PC-3 (cell line): ENCODE data around the gene DDX39A. TPM values are rescaled to one million over a fixed set of nuclear protein-coding genes. Genes with fewer than 3 reads are reported as not detected.

Experiments
- ATAC-seq: fragments of 200-7000 bp; cut with Tn5 transposase; 2 replicates; pipeline ENCODE4 v1.9.1; 2020; ENCODE audit warnings: mild to moderate bottlenecking, moderate library complexity
- BruUV-seq: library from RNA; stranded (reverse); fragments of 400-500 nt; replicated peaks from 2 replicates; lab custom pipeline; 2021; lab: Mats Ljungman, UMichigan
- CTCF ChIA-PET: fragments of 300-600 bp; sonication (Branson Sonifier 250); formaldehyde crosslinking; loops from one replicate; lab custom pipeline; 2022; ENCODE audit warnings: antibody characterized with exemption; lab: Charles Lee
- POLR2A ChIA-PET: fragments of 300-600 bp; sonication (Branson Sonifier 250); formaldehyde crosslinking; loops from one replicate; lab custom pipeline; 2022; ENCODE audit warnings: antibody characterized with exemption; ENCODE audit not compliant: unreplicated experiment; lab: Charles Lee
- DNase-seq: peaks from one replicate; pipeline ENCODE4 v3.0.0-alpha.2; 2015
- H2AFZ ChIP-seq: fragments of 300-600 bp; sonication (generic); 2 replicates; pipeline ENCODE4 v1.6.0; 2016; ENCODE audit warnings: antibody characterized with exemption, low read length
- H3F3A ChIP-seq: fragments of 300-600 bp; sonication (generic); one replicate; pipeline ENCODE4 v1.6.0; 2017; ENCODE audit warnings: antibody characterized with exemption, low read length, control low read depth, mild to moderate bottlenecking; ENCODE audit not compliant: unreplicated experiment
- H3K27ac ChIP-seq: fragments of 300-600 bp; sonication (generic); 2 replicates; pipeline ENCODE4 v1.5.1; 2016; ENCODE audit warnings: mild to moderate bottlenecking, low read length
- H3K27me3 ChIP-seq: fragments of 300-600 bp; sonication (generic); 2 replicates; pipeline ENCODE4 v1.6.1; 2016; ENCODE audit warnings: low read length, mixed read lengths
- H3K36me3 ChIP-seq: fragments of 300-600 bp; sonication (generic); 2 replicates; pipeline ENCODE4 v1.6.1; 2016; ENCODE audit warnings: low read depth, mixed run types, low read length, mixed read lengths
- H3K4me1 ChIP-seq: fragments of 300-600 bp; sonication (generic); 2 replicates; pipeline ENCODE4 v1.5.1; 2016; ENCODE audit warnings: low read length; ENCODE audit not compliant: insufficient read depth
- H3K4me2 ChIP-seq: fragments of 300-600 bp; sonication (generic); 2 replicates; pipeline ENCODE4 v1.6.0; 2016; ENCODE audit warnings: low read length
- H3K4me3 ChIP-seq: fragments of 300-600 bp; sonication (generic); 2 replicates; pipeline ENCODE4 v1.5.1; 2016; ENCODE audit warnings: mild to moderate bottlenecking, low read length, mixed read lengths
- H3K79me2 ChIP-seq: fragments of 300-600 bp; sonication (generic); 2 replicates; pipeline ENCODE4 v1.6.1; 2017; ENCODE audit warnings: low read length, mixed read lengths
- H3K9ac ChIP-seq: fragments of 300-600 bp; sonication (generic); 2 replicates; pipeline ENCODE4 v1.6.0; 2016; ENCODE audit warnings: mild to moderate bottlenecking, low read length
- H3K9me2 ChIP-seq: fragments of 300-600 bp; sonication (generic); replicated peaks from 2 replicates; pipeline ENCODE4 v1.6.1; 2016; ENCODE audit warnings: mixed run types, low read length, mixed read lengths
- H3K9me3 ChIP-seq: fragments of 300-600 bp; sonication (generic); 2 replicates; pipeline ENCODE4 v1.6.1; 2016; ENCODE audit warnings: low read length, mixed read lengths
- H4K20me1 ChIP-seq: fragments of 300-600 bp; sonication (generic); 2 replicates; pipeline ENCODE4 v1.6.1; 2016; ENCODE audit warnings: low read length, mixed read lengths
- CTCF ChIP-seq: fragments of 300-600 bp; sonication (generic); conservative IDR thresholded peaks from 2 replicates; pipeline ENCODE4 v1.5.1; 2017; ENCODE audit warnings: antibody characterized with exemption, low read depth, mild to moderate bottlenecking, low read length
- EZH2 ChIP-seq: fragments of 300-600 bp; sonication (generic); IDR thresholded peaks from one replicate; pipeline ENCODE4 v1.6.1; 2017; ENCODE audit warnings: antibody characterized with exemption, mild to moderate bottlenecking, low read length; ENCODE audit not compliant: unreplicated experiment
- EZH2phosphoT487 ChIP-seq: fragments of 300-600 bp; sonication (generic); IDR thresholded peaks from 2 replicates; pipeline ENCODE4 v1.6.1; 2018; ENCODE audit warnings: mild to moderate bottlenecking, antibody characterized with exemption, low read length, borderline replicate concordance
- intact Hi-C: fragments of 100-400 bp; cut with micrococcal nuclease; formaldehyde crosslinking; loops from 2 replicates; pipeline ENCODE4 v1.9.0; 2023
- total RNA-seq: library from RNA; depleted of rRNA; stranded (reverse); fragments of >200 nt; gene quantifications from 2 replicates; pipeline ENCODE4 v1.2.3, GENCODE V29; 2014

Gene DDX39A
- total RNA-seq, 1 experiment from 2014 or later = 311 TPM

GRCh38 chr19:14371301-14371821 lies 47.8 kb downstream of the DDX39A start:
- H3K9me2 ChIP-seq = no peaks in the 10 kb centered on the region
- DNase-seq (no peak), ATAC-seq (no peak)
- H3K27ac ChIP-seq = no peak overlapping the region
- H3K36me3 ChIP-seq = no peaks in the 10 kb centered on the region
- no peak overlapping the region for H3K4me2 ChIP-seq
- H3F3A ChIP-seq = no peaks in the 10 kb centered on the region
- H3K4me3 ChIP-seq = no peak overlapping the region
- H4K20me1 ChIP-seq = no peaks in the 10 kb centered on the region
- no peak overlapping the region for H3K9ac ChIP-seq
- H3K4me1 ChIP-seq = peaks cover 2% of the 10 kb centered on the region
- intact Hi-C loops = no loop called here
- no peaks in the 10 kb centered on the region for H3K79me2 ChIP-seq
- BruUV-seq = no TSS peak
- TF ChIP-seq CTCF = no peak
- H3K27me3 ChIP-seq = no peaks in the 10 kb centered on the region
- CTCF ChIA-PET = no interaction called here
- no peaks in the 10 kb centered on the region for H3K9me3 ChIP-seq
- H2AFZ ChIP-seq = no peak overlapping the region
- POLR2A ChIA-PET = no interaction called here

- BruUV-seq = no TSS peak
- H3K27ac ChIP-seq = no peak overlapping the region
- H3K4me2 ChIP-seq = no peak overlapping the region
- no peaks in the 10 kb centered on the region for H3K79me2 ChIP-seq
- H3K36me3 ChIP-seq = no peaks in the 10 kb centered on the region
- H3F3A ChIP-seq = no peaks in the 10 kb centered on the region
- no peak overlapping the region for H2AFZ ChIP-seq
- no peaks in the 10 kb centered on the region for H3K27me3 ChIP-seq
- intact Hi-C loops = no loop called here
- H3K9me3 ChIP-seq = no peaks in the 10 kb centered on the region
- no peak overlapping the region for H3K9ac ChIP-seq
- no peak for TF ChIP-seq CTCF
- TF ChIP-seq EZH2 = no peak
- no peak for TF ChIP-seq EZH2phosphoT487
- CTCF ChIA-PET = no interaction called here
- H3K9me2 ChIP-seq = no peaks in the 10 kb centered on the region
- POLR2A ChIA-PET = no interaction called here
- H3K4me1 ChIP-seq = peaks cover 3% of the 10 kb centered on the region
- DNase-seq (no peak), ATAC-seq (no peak)
- H4K20me1 ChIP-seq = no peaks in the 10 kb centered on the region
- no peak overlapping the region for H3K4me3 ChIP-seq
Observed at GRCh38 chr19:14370940-14371280, 48.2 kb downstream of the DDX39A start.

DNA sequence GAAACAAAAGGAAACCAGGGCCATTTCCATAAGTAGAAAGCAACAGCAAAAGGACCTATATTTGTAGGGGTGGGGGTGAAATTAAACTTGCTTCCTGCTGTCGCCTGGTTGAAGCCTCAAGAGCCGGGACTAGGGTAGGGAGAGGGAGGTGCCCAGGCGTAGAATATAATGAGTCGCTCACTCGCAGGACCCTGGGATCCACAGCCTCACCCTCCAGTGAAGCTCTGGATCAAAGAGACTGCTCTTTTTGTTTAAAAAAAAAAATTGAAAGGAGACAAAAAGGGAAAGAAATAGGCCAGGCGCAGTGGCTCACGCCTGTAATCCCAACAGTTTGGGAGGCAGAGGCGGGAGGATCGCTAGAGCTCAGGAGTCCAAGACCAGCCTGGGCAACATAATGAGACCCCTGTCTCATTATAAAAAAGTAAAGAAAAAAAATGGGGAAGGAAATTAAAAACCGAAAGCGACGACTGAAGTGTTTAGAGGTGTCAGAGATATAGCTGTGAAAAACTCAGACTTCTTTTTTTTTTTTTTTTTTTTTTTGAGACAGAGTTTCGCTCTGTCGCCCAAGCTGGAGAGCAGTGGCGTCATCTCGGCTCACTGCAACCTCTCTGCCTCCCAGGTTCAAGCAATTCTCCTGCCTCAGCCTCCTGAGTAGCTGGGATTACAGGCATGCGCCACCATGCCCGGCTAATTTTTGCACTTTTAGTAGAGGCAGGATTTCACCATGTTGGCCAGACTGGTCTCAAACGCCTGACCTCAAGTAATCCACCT lies 48.8 kb downstream of the DDX39A start:
- TF ChIP-seq CTCF (no peak), EZH2phosphoT487 (no peak), EZH2 (no peak)
- H3K79me2 ChIP-seq = no peaks in the 10 kb centered on the region
- H3K4me1 ChIP-seq = peaks cover 3% of the 10 kb centered on the region
- no peak overlapping the region for H2AFZ ChIP-seq
- H3K27ac ChIP-seq = no peak overlapping the region
- no peaks in the 10 kb centered on the region for H3K27me3 ChIP-seq
- no peak overlapping the region for H3K4me2 ChIP-seq
- H3K9ac ChIP-seq = no peak overlapping the region
- H4K20me1 ChIP-seq = no peaks in the 10 kb centered on the region
- no peak overlapping the region for H3K4me3 ChIP-seq
- H3K9me2 ChIP-seq = no peaks in the 10 kb centered on the region
- no peaks in the 10 kb centered on the region for H3K9me3 ChIP-seq
- DNase-seq = no peak
- BruUV-seq = no TSS peak
- POLR2A ChIA-PET = no interaction called here
- H3K36me3 ChIP-seq = no peaks in the 10 kb centered on the region
- CTCF ChIA-PET = no interaction called here
- no peak for ATAC-seq
- intact Hi-C loops = no loop called here
- no peaks in the 10 kb centered on the region for H3F3A ChIP-seq
